ENCODE measurements around the gene RAB37.

The RAB37 gene

GRCh38 chr17:74728033-74728701 lies 8.9 kb upstream of the RAB37 start:
- no peak for DNase-seq (ENCODE audit: low read depth)

GRCh38 chr17:74728702-74729075 lies 8.4 kb upstream of the RAB37 start:
- DNase-seq (ENCODE audit: low read depth), result no peak

GRCh38 chr17:74729368-74729767 lies 7.7 kb upstream of the RAB37 start:
- no peak for DNase-seq (ENCODE audit: low read depth)

GRCh38 chr17:74729866-74730265 lies 7.2 kb upstream of the RAB37 start:
- DNase-seq (ENCODE audit: low read depth), result no peak

GRCh38 chr17:74730491-74731346 lies 6.3 kb upstream of the RAB37 start:
- DNase-seq (ENCODE audit: low read depth), result no peak

GRCh38 chr17:74731347-74731605 lies 5.8 kb upstream of the RAB37 start:
- no peak for DNase-seq (ENCODE audit: low read depth)

GRCh38 chr17:74732042-74732867 lies 4.8 kb upstream of the RAB37 start:
- no peak for DNase-seq (ENCODE audit: low read depth)

- no peak for DNase-seq (ENCODE audit: low read depth)
Observed at GRCh38 chr17:74733365-74734122, 3.5 kb upstream of the RAB37 start.

GRCh38 chr17:74734256-74734655 lies 2.8 kb upstream of the RAB37 start:
- DNase-seq (ENCODE audit: low read depth), result no peak

GRCh38 chr17:74737299-74738050 lies 419 bp downstream of the RAB37 start:
- DNase-seq (ENCODE audit: low read depth), result no peak

- DNase-seq (ENCODE audit: low read depth), result no peak
Observed at GRCh38 chr17:74738051-74738996, 1.3 kb downstream of the RAB37 start.

- DNase-seq (ENCODE audit: low read depth), result no peak
Observed at GRCh38 chr17:74739227-74739831, 2.3 kb downstream of the RAB37 start.

- no peak for DNase-seq (ENCODE audit: low read depth)
Observed at GRCh38 chr17:74740173-74740572, 3.1 kb downstream of the RAB37 start.

- no peak for DNase-seq (ENCODE audit: low read depth)
Observed at GRCh38 chr17:74740641-74741387, 3.8 kb downstream of the RAB37 start.

- DNase-seq (ENCODE audit: low read depth), result no peak
Observed at GRCh38 chr17:74742153-74742515, 5.1 kb downstream of the RAB37 start.

- DNase-seq (ENCODE audit: low read depth), result no peak
Observed at GRCh38 chr17:74742978-74743545, 6.0 kb downstream of the RAB37 start.

GRCh38 chr17:74743755-74744154 lies 6.7 kb downstream of the RAB37 start:
- DNase-seq (ENCODE audit: low read depth), result no peak

GRCh38 chr17:74744349-74744713 lies 7.3 kb downstream of the RAB37 start:
- DNase-seq (ENCODE audit: low read depth), result no peak
